VCaP (cell line): ENCODE data around the gene SMARCA4.
"Not testable (repeated sequence)": the region's sequence is repeated elsewhere in the genome, so short reads cannot be mapped to it uniquely, and the experiment has no call there.

Experiments
- H3K27ac ChIP-seq: fragments of 450-650 bp; 2 replicates; pipeline ENCODE4 v1.5.1; 2017
- CTCF ChIP-seq: fragments of 450-650 bp; conservative IDR thresholded peaks from 2 replicates; pipeline ENCODE4 v1.5.1; 2017; ENCODE audit warnings: mild to moderate bottlenecking, moderate library complexity

SMARCA4 gene

GRCh38 chr19:11067356-11068113, 106.7 kb downstream of the SMARCA4 start:
- no peak overlapping the region for H3K27ac ChIP-seq
- TF ChIP-seq CTCF = no peak

- H3K27ac ChIP-seq = no peak overlapping the region
Measured at GRCh38 chr19:11069561-11069960, 108.7 kb downstream of the SMARCA4 start.

GRCh38 chr19:11070123-11070522, 109.3 kb downstream of the SMARCA4 start:
- TF ChIP-seq CTCF = no peak
- no peak overlapping the region for H3K27ac ChIP-seq

More at GRCh38 chr19:11069561-11069960, 108.7 kb downstream of the SMARCA4 start:
- TF ChIP-seq CTCF = no peak

GRCh38 chr19:11073568-11073967, 112.7 kb downstream of the SMARCA4 start:
- no peak for TF ChIP-seq CTCF
- no peak overlapping the region for H3K27ac ChIP-seq

GRCh38 chr19:11076792-11077191, 116.0 kb downstream of the SMARCA4 start:
- H3K27ac ChIP-seq = not testable (repeated sequence)

GRCh38 chr19:11078893-11079292, 118.1 kb downstream of the SMARCA4 start:
- TF ChIP-seq CTCF = no peak
- H3K27ac ChIP-seq = no peak overlapping the region

- no peak overlapping the region for H3K27ac ChIP-seq
Measured at GRCh38 chr19:11079999-11080398, 119.2 kb downstream of the SMARCA4 start.

More at GRCh38 chr19:11079999-11080398, 119.2 kb downstream of the SMARCA4 start:
- no peak for TF ChIP-seq CTCF
